Ishikawa (cell line): ENCODE data around the gene CMTM1.

Experiments used
- CEBPB ChIP-seq: IDR thresholded peaks from 2 replicates; pipeline ENCODE4 v1.6.1; 2012
- CREB1 ChIP-seq: IDR thresholded peaks from 2 replicates; pipeline ENCODE4 v1.6.1; 2012; ENCODE audit warnings: low read depth
- EGR1 ChIP-seq: IDR thresholded peaks from 2 replicates; pipeline ENCODE4 v1.6.1; 2012
- EP300 ChIP-seq: IDR thresholded peaks from 2 replicates; pipeline ENCODE4 v1.6.1; 2012; ENCODE audit warnings: borderline replicate concordance
- FOXM1 ChIP-seq: IDR thresholded peaks from 2 replicates; pipeline ENCODE4 v1.6.1; 2012; ENCODE audit warnings: low read depth, borderline replicate concordance
- MAX ChIP-seq: IDR thresholded peaks from 2 replicates; pipeline ENCODE4 v1.6.1; 2012
- NFIC ChIP-seq: IDR thresholded peaks from 2 replicates; pipeline ENCODE4 v1.6.1; 2012
- RAD21 ChIP-seq: IDR thresholded peaks from 2 replicates; pipeline ENCODE4 v1.6.1; 2012; ENCODE audit warnings: low read depth
- TAF1 ChIP-seq: IDR thresholded peaks from 2 replicates; pipeline ENCODE4 v1.6.1; 2012; ENCODE audit warnings: low read depth, mild to moderate bottlenecking
- TCF12 ChIP-seq: IDR thresholded peaks from 2 replicates; pipeline ENCODE4 v1.6.1; 2012; ENCODE audit warnings: low read depth
- TEAD4 ChIP-seq: IDR thresholded peaks from 2 replicates; pipeline ENCODE4 v1.6.1; 2012
- YY1 ChIP-seq: IDR thresholded peaks from 2 replicates; pipeline ENCODE4 v1.6.1; 2012; ENCODE audit warnings: low read depth
- ZBTB7A ChIP-seq: IDR thresholded peaks from 2 replicates; pipeline ENCODE4 v1.6.1; 2012; ENCODE audit warnings: low read depth
- TF ChIP-seq, protein P1 (sequence below): IDR thresholded peaks from 2 replicates; pipeline ENCODE4 v1.6.1; 2012; ENCODE audit warnings: low read depth, mild to moderate bottlenecking
- TF ChIP-seq, protein P2 (sequence below): IDR thresholded peaks from 2 replicates; pipeline ENCODE4 v1.6.1; 2012

Gene CMTM1

DNA sequence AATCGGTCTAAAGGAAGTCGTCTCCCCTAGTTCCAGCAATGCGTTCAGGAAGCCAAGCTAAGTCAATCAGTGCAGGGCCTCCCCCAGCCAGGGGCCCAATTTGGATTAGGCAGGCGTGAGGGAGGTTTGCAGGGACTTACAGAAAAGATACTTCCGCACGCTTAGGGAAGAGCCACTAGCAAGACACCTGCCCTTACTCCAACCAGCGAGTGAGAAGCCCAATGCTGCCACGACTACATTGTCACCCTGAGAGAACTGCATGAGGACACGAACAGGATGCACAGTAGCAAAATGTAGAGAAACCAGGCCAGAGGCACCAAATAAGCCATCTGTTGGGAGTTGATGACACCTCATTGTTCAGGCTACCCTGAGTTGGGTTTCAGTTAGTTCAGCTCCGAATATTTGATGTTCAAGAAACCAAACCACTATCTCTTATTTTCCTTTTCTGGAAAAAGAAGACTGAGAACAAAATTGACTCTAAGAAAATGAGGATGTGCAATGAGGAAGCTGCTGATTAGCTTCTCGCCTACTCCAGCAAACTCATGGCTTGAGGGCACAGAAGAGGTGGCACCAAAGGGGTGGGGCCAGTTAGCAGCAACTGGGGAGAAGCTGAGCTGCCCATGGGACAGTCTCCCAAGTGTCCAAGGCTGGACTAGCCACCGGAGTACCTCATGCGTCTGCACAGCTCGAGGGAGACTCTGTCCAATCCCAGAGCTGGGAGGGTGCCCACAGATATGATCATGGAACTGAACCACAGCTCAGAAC lies 45.7 kb upstream of the CMTM1 start:
- TF ChIP-seq MAX (no peak), TEAD4 (no peak), CEBPB (no peak), TAF1 (no peak), ZBTB7A (no peak), CREB1 (no peak), TCF12 (no peak), EGR1 (no peak), RAD21 (no peak), FOXM1 (no peak), NFIC (no peak), YY1 (no peak), EP300 (no peak)
- TF ChIP-seq, protein P1, sequence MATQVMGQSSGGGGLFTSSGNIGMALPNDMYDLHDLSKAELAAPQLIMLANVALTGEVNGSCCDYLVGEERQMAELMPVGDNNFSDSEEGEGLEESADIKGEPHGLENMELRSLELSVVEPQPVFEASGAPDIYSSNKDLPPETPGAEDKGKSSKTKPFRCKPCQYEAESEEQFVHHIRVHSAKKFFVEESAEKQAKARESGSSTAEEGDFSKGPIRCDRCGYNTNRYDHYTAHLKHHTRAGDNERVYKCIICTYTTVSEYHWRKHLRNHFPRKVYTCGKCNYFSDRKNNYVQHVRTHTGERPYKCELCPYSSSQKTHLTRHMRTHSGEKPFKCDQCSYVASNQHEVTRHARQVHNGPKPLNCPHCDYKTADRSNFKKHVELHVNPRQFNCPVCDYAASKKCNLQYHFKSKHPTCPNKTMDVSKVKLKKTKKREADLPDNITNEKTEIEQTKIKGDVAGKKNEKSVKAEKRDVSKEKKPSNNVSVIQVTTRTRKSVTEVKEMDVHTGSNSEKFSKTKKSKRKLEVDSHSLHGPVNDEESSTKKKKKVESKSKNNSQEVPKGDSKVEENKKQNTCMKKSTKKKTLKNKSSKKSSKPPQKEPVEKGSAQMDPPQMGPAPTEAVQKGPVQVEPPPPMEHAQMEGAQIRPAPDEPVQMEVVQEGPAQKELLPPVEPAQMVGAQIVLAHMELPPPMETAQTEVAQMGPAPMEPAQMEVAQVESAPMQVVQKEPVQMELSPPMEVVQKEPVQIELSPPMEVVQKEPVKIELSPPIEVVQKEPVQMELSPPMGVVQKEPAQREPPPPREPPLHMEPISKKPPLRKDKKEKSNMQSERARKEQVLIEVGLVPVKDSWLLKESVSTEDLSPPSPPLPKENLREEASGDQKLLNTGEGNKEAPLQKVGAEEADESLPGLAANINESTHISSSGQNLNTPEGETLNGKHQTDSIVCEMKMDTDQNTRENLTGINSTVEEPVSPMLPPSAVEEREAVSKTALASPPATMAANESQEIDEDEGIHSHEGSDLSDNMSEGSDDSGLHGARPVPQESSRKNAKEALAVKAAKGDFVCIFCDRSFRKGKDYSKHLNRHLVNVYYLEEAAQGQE, result no peak
- TF ChIP-seq, protein P2, sequence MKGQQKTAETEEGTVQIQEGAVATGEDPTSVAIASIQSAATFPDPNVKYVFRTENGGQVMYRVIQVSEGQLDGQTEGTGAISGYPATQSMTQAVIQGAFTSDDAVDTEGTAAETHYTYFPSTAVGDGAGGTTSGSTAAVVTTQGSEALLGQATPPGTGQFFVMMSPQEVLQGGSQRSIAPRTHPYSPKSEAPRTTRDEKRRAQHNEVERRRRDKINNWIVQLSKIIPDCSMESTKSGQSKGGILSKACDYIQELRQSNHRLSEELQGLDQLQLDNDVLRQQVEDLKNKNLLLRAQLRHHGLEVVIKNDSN, result no peak

DNA sequence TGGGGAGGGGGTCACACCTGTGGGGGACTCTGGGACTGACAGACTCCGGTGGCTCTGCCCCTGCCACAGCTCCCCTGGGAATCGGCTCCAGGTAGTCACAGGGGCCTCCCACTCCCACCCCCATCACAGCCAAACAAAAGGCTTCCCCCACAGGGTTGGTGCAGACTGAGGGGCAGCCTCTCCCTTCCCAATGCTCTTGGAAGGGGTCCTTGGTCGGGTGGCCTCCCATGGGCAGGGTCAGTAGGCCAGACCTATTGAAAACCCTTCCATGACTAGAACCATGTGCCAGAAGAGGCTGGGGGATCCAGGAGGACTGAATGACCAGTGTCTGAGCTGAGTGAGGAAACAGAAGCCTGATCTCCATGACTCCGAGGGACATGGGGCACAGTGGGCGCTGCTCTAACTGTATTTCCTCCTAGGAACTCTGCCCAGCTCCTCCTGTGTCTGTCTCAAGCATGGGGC lies 45.0 kb upstream of the CMTM1 start:
- TF ChIP-seq TCF12, result no peak
- TF ChIP-seq YY1, result no peak
- no peak for TF ChIP-seq ZBTB7A
- TF ChIP-seq NFIC, result no peak

DNA sequence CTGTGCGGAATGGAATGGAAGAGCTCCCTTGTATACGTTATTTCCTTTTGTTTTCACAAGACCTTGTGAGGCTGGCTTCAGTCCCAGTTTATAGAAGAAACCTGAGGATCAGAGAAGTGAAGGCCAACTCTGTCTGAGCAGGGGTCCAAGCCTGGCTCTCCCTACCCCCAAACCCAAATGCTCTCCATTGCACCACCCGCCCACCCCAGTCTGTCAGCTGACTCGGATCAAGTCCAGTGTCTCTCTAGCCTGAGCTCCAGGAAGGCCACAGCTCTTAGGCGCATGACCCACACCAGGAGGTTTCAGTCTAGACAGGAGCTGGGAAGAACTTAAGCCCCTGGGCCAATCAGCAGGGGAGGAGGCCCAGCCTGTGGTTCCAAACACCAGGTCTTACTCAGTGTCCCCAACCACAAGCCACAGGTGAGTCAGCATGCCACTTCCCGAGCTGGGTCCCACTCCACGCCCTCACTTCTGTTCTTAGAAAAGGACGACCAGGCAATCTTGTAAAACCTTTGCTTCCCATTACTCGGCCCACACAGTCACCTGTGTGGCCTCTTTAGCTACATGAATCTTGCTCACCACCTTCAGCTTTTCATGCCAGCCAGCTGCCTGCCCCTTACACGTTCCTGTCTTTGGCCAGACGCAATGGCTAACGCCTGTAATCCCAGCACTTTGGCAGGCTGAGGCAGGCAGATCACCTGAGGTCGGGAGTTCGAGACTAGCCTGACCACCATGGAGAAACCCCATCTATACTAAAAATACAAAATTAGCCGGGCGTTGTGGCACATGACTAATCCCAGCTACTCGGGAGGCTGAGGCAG lies 44.1 kb upstream of the CMTM1 start:
- TF ChIP-seq, protein P2, result 0 out of 2 replicates have a peak, but pooled peaks have one; percentile 10
- TF ChIP-seq TCF12 (peak; percentile 47; the same call in 1 of the 2 replicates), MAX (no peak)

DNA sequence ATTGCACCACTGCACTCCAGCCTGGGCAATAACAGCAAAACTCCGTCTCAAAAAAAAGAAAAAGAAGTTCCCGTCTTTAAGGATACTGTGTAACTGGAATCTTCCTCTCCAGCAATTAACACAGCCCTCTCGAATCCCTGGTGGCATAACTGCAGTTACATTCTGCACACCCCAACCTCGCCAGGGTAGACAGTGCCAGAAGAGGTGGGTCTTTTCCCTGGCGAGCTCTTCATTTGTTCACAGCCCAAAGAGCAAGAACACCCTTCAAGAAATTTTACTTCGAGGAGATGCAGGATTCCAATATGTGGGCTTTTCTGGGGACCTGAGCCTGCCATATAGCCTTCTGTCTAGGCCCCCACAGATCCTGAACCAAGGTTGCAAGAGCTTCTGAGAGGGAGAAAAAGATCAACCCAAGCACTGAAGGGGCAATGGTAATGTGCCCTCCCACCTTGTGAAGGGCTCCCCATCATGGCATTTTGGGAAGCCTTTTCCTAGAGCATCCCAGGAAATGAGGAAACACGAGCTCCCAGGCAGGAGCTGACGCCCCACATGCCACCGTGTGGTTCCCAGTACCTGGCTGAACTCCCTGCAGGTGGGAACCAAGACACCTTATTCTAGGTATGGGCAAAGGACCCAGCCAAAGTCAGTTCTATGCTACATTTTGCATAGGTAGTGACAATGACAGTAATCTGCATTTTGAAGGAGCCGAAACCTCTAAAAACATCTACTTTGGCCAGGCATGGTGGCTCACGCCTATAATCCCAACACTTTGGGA lies 43.2 kb upstream of the CMTM1 start:
- TF ChIP-seq TEAD4 (no peak), MAX (no peak), NFIC (no peak), YY1 (no peak), FOXM1 (no peak), EGR1 (no peak), RAD21 (no peak), CREB1 (no peak), EP300 (no peak), TAF1 (no peak), CEBPB (no peak), ZBTB7A (no peak), TCF12 (no peak)
- TF ChIP-seq, protein P2, result no peak
- TF ChIP-seq, protein P1, result no peak
